GM21528 (cell line): ENCODE results near the gene GPR108.
A peak's percentile ranks its signal among the peaks of the same experiment; 100 is the strongest.

Experiments used
- ATAC-seq: cut with Tn5 transposase; IDR thresholded peaks from one replicate; pipeline ENCODE4 v1.9.1; 2021; ENCODE audit warnings: mild to moderate bottlenecking, moderate library complexity; ENCODE audit not compliant: unreplicated experiment, low FRiP score

Gene GPR108

DNA sequence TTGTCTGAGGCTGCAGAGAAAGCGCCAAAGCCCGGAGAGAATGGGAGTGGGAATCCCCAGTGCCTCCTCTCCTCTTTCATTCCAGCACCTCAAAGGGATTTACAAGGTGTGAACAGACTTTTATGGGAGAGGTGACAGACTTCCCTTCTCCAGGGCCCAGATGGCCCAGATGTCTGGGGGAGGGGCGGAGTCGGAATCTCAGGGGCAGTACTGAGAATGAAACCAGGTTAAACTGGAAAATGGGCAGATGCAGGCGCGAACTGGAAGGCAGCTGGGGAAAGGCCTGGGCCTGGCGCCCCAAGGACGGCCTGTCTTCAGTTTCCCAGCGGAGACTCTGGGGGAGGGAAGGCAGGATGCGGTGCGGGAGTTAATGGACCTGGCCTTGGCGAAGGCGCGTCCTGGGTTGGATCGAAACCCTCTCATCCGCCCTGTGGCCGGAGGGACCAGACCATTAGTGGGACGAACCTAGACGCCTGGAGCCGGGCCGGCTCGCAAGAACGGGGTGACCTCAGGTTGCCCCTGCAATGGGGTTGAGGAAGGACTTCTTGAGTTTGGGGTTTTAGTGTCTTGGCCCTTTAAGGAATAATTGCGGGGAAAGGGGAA, 1.5 kb upstream of the GPR108 start:
- no peak for ATAC-seq

DNA sequence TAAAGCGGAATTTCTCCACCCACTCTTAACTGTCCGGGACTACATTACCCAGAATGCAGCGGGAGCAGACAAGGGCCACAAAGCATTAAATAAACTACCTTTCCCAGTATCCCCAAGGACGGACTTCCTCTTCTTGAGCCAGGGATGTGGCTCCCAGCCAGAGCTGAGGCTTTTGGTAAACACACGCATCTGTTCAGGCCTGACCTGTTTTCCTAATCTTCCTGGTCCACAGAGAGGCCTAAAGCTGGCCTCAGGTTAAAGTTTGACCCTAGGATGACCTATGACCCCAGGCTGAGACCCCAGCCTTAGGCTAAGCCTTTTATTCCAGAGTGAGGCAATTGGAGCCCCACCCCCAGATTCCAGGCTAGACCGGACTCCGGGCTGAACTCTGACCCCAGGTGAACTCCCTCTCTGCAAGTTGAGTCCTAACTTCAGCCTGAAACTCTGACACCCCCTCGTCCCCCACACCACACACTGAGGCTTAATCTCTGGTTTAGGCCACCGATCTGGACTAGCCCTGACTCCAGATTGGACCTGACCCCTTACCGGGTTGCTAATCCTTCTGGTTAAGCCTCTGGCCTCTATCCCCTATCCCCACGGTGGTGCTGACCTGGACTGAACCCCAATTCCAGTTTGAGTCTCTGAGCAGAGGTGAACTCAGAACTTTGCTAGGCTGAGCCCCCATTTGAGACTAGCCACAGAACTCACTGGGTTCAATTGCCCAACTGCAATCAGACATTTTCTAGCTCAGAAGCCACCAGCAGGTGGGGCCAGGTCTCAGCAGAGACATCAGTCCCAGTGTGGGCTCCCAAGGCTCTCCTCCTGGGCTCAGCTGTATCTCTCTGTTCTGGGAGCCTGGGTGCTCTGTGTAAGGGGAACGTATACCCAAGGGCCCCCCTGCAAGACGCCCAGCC, 750 bp upstream of the GPR108 start:
- ATAC-seq = peak; percentile 8

- ATAC-seq = no peak
These were observed 480 bp downstream of the GPR108 start for GRCh38 chr19:6736917-6737283.

GRCh38 chr19:6736169-6736916, 1.0 kb downstream of the GPR108 start:
- ATAC-seq = no peak

DNA sequence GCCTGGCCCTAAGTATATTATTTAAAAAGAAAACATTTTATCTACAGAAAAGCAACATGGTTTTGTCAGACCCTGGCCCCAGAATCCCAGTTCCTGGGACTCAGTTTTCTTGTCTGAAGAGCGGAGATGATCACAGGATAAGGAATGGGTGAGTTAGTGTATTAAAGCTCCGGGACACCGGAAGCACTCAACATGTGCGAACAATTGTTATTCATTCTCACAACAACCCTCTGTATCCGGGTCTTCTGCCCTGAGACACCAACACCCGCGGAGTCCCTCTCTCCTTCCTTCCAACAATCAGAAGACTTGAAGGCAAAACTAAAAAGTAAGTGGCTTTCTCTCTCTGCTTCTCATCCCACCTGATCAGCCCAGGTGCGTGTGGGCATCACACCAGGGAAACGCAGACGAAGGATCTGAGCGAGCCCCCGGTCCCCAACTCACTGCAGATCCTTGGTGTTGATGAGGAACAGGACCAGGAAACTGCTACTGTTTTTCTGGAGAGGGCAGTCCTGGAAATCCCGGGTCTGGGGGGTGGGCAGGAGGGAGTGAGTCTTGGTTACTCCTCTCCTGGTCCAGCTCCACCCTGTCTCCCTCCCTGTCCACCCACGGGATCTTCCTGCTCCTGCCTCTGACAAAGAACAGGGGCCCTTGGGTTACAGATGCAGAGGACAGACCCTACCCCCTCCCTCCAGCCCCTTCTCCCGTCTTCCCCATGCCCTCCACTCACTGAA, 2.0 kb downstream of the GPR108 start:
- no peak for ATAC-seq

- ATAC-seq = no peak
These were observed 3.2 kb downstream of the GPR108 start for GRCh38 chr19:6734096-6734696.

- no peak for ATAC-seq
These were observed 3.9 kb downstream of the GPR108 start for GRCh38 chr19:6733338-6734095.

- no peak for ATAC-seq
These were observed 4.5 kb downstream of the GPR108 start for GRCh38 chr19:6732803-6733337.

GRCh38 chr19:6731822-6732221, 5.6 kb downstream of the GPR108 start:
- no peak for ATAC-seq

GRCh38 chr19:6730941-6731670, 6.3 kb downstream of the GPR108 start:
- ATAC-seq = no peak

DNA sequence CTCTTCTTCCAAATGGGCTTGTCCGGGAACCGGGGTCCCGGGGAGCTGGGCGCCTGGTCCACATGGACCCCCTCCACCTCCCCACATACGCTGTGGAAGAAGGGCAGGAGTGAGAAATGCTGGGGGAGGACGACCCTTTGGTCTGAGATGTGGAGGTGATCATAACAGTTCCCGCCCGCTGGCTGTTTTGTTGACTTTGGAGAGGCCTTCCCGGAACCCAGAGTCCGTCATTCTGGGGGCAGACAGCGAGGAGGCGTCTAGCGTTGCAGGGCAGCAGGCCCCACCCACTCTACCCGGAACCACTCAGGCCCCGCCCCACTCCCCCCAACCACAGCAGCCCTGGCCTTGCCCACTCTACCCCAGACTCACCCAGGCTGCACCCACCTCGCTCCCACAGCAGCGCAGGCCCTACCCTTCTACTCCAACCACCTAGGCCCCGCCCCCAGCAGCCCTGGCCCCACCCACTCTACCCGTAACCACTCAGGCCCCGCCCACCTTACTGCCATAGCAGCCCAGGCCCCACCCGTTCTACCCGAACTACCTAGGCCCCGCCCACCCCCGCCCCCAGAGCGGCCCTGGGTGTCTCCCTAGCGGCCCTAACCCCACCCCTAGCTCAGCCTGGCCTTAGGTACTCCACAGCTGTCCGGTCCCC, 7.1 kb downstream of the GPR108 start:
- no peak for ATAC-seq

DNA sequence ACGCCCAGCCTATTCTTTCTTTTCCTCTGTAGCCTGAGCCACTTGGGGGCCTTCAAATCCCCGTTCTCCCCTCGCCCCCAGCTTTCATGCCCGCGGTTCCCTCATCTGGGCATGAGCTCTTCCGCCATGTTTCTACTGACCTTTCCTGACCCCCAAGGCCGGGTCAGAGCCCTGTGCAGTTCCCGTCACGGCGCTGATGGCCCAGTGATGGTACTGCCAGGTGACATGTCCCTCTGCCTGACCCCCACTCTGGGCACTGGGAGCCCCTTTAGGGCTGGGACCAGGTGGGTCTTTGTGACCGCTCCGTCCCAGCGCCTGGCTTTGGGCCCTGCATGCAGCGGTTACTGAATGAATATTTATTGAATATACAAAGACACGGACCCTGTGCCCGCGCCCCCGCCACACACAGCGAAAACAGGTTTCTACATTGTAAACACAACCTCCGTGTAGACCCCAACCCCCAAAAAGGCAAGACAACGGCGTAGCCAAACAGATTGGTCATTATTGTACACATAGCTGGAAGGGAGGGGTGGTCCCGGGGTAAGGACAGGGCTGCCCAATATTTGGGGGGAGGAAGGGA, 7.7 kb downstream of the GPR108 start:
- ATAC-seq = no peak

- ATAC-seq = no peak
These were observed 9.0 kb downstream of the GPR108 start for GRCh38 chr19:6728346-6728745.

- no peak for ATAC-seq
These were observed 11.7 kb downstream of the GPR108 start for GRCh38 chr19:6725513-6726231.

GRCh38 chr19:6724631-6725492, 12.5 kb downstream of the GPR108 start:
- ATAC-seq = no peak

DNA sequence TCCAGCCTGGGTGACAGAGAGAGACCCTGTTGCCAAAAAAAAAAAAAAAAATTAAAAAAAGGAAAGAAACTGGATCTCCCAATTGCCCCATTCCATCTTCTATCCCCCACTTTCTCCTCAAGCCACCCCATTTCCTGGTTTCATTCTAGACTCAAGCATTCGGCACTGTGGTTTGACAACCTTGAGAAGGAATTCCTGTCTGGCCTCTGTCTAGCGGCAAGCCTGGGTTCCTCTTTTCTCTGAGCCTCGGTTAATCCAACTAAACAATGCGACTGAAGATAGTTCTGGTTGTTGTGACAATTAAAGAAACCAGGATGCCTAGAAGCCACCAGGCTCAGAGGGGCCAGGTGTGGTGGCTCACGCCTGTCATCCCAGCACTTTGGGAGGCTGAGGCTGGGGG, 13.6 kb downstream of the GPR108 start:
- no peak for ATAC-seq
